Ishikawa (cell line): Measurements from ENCODE around the gene COG8.

Experiments
- CEBPB ChIP-seq: IDR thresholded peaks from 2 replicates; pipeline ENCODE4 v1.6.1; 2012
- CREB1 ChIP-seq: IDR thresholded peaks from 2 replicates; pipeline ENCODE4 v1.6.1; 2012; ENCODE audit warnings: low read depth
- EGR1 ChIP-seq: IDR thresholded peaks from 2 replicates; pipeline ENCODE4 v1.6.1; 2012
- EP300 ChIP-seq: IDR thresholded peaks from 2 replicates; pipeline ENCODE4 v1.6.1; 2012; ENCODE audit warnings: borderline replicate concordance
- FOXM1 ChIP-seq: IDR thresholded peaks from 2 replicates; pipeline ENCODE4 v1.6.1; 2012; ENCODE audit warnings: low read depth, borderline replicate concordance
- MAX ChIP-seq: IDR thresholded peaks from 2 replicates; pipeline ENCODE4 v1.6.1; 2012
- NFIC ChIP-seq: IDR thresholded peaks from 2 replicates; pipeline ENCODE4 v1.6.1; 2012
- RAD21 ChIP-seq: IDR thresholded peaks from 2 replicates; pipeline ENCODE4 v1.6.1; 2012; ENCODE audit warnings: low read depth
- REST ChIP-seq: IDR thresholded peaks from 2 replicates; pipeline ENCODE4 v1.6.1; 2012; ENCODE audit warnings: low read depth, mild to moderate bottlenecking
- TAF1 ChIP-seq: IDR thresholded peaks from 2 replicates; pipeline ENCODE4 v1.6.1; 2012; ENCODE audit warnings: low read depth, mild to moderate bottlenecking
- TCF12 ChIP-seq: IDR thresholded peaks from 2 replicates; pipeline ENCODE4 v1.6.1; 2012; ENCODE audit warnings: low read depth
- TEAD4 ChIP-seq: IDR thresholded peaks from 2 replicates; pipeline ENCODE4 v1.6.1; 2012
- USF1 ChIP-seq: IDR thresholded peaks from 2 replicates; pipeline ENCODE4 v1.6.1; 2012
- YY1 ChIP-seq: IDR thresholded peaks from 2 replicates; pipeline ENCODE4 v1.6.1; 2012; ENCODE audit warnings: low read depth
- ZBTB7A ChIP-seq: IDR thresholded peaks from 2 replicates; pipeline ENCODE4 v1.6.1; 2012; ENCODE audit warnings: low read depth

COG8 gene

GRCh38 chr16:69349536-69349935, 10.2 kb upstream of the COG8 start:
- TF ChIP-seq REST = no peak
- TF ChIP-seq CREB1 = no peak
- no peak for TF ChIP-seq NFIC
- peak; percentile 28; the same call in 1 of the 2 replicates for TF ChIP-seq USF1

GRCh38 chr16:69348222-69348621, 8.9 kb upstream of the COG8 start:
- TF ChIP-seq TEAD4 = no peak
- TF ChIP-seq TCF12 = no peak
- no peak for TF ChIP-seq FOXM1
- TF ChIP-seq RAD21 = no peak
- no peak for TF ChIP-seq ZBTB7A
- TF ChIP-seq EP300 = no peak
- TF ChIP-seq EGR1 = no peak
- TF ChIP-seq YY1 = no peak
- no peak for TF ChIP-seq USF1
- TF ChIP-seq NFIC = no peak
- no peak for TF ChIP-seq REST
- TF ChIP-seq CEBPB = no peak
- no peak for TF ChIP-seq TAF1

- TF ChIP-seq REST (no peak), TAF1 (no peak), CREB1 (no peak), MAX (no peak), TEAD4 (no peak), USF1 (no peak), RAD21 (no peak), NFIC (no peak), EGR1 (no peak), YY1 (no peak), TCF12 (no peak), ZBTB7A (no peak), FOXM1 (no peak)
These were observed 7.3 kb upstream of the COG8 start for GRCh38 chr16:69346683-69347082.

GRCh38 chr16:69345923-69346322, 6.6 kb upstream of the COG8 start:
- TF ChIP-seq MAX (no peak), REST (no peak), RAD21 (no peak), TAF1 (no peak), ZBTB7A (no peak), EGR1 (no peak), FOXM1 (no peak), CEBPB (no peak), CREB1 (no peak), EP300 (no peak), USF1 (no peak), TCF12 (no peak), TEAD4 (no peak)
